ENCODE measurements around the gene HTRA2.

Gene HTRA2

DNA sequence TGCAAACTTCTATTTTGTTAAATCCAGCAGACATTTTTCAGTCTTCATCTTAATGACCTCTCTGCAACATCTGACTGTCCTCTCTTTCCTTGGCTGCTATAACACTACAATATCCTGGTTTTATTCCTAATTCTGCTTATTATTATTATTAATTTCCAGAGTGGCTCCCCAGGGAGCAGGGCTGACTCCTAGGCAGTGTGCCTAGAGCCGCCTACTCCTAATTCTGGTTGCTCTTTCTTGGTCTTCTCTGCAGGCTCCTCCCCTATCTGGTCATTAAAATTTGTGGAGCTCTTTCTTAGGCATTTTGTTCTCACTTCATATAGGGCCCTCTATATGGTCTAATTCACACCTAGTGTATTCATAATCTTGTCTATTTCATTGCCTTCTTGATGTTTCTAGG is 13.2 kb downstream of the HTRA2 start:
- DNase-seq (ENCODE audit: low read depth in 2 of 2), result no peak

- no peak for DNase-seq (ENCODE audit: low read depth in 2 of 2)
These were observed 14.9 kb downstream of the HTRA2 start for GRCh38 chr2:74544634-74545033.

- DNase-seq (ENCODE audit: low read depth in 2 of 2), result no peak
These were observed 16.3 kb downstream of the HTRA2 start for GRCh38 chr2:74546004-74546403.

GRCh38 chr2:74548285-74548899 is 18.7 kb downstream of the HTRA2 start:
- no peak for DNase-seq (ENCODE audit: low read depth in 2 of 2)

DNA sequence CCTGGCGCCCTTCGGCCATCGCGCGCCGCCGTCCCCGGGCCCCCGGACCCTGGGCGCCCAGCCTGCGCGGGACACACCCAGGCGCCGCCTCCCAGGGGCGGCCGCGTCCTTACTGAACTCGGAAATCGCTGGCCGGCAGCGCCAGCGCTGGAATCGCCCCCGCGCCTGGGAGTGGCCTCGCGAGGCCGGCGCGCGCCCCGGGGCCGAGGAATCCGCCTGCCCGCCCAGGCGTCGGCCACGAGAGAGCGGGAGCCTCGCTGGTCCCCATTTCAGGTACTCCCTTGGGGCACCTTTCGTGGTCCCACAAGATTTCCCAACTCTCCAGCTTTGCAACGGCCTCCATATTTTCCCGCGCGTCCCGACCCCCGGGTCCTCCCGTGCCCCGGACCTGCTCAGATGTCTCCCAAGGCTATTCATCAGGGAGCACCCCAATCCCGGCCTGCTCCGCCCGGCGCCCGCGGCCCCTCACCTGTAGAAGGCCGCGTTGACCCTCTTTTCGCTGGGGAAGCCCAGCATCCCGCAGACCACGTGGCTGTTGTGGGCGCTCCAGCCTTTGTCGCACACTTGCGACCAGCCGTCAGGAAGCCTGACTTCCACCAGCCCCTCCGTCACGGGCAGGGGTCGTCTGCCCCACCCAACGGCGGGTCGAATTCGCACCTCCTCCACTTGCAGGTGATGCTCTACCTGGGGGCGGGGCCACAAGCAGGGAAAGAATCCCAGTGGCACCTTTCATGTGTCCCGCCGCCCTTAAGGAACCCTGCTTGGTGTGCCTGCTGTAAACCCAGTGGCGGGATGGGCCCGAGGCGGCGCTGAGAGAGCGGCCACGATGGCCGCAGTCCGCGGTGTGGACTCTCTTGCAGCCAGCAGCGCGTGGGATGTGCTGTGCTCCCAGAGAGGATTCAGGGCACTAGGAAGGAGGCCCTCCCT is 19.4 kb downstream of the HTRA2 start:
- DNase-seq (ENCODE audit: low read depth in 2 of 2), result no peak

DNA sequence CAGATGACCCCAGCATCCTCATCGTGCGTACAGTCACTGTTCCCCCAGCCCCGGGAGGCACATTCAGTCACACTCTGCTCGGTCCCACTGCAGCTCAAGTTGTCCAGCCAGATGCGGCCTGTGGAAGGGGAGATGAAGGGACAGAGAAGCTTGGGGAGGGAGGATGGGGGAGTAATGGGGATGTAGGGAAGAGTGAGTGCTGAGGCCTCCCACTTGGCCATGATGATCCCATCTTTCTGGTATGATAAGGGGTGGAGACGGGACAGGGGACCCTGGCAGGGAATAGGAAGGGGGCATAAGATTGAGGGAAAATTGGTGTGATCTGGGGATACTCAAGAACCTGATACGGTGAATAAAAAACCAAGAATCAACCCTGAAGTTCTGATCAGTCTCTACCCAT is 20.5 kb downstream of the HTRA2 start:
- DNase-seq (ENCODE audit: low read depth in 2 of 2), result no peak

DNA sequence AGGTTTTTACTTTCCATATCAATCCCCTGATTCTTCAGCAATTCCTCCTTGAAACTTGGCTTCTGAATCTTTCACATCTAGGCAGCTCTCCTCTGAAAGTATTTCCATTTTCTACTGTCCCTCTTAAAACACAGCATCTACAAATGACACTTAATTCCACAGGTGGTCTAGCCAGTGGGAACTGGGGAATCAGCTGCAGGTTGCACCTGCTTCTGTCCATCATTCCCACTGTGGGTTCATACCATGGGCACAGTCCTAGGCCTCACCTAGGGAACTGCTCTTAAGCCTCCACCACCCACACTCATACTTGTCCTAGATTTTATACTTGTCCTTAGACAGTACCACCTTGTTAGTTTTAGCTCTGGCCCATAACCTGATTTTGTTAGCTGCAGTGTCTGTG is 21.8 kb downstream of the HTRA2 start:
- no peak for DNase-seq (ENCODE audit: low read depth in 2 of 2)

GRCh38 chr2:74551942-74552913 is 22.5 kb downstream of the HTRA2 start:
- no peak for DNase-seq (ENCODE audit: low read depth in 2 of 2)

GRCh38 chr2:74552914-74553811 is 23.4 kb downstream of the HTRA2 start:
- no peak for DNase-seq (ENCODE audit: low read depth in 2 of 2)

DNA sequence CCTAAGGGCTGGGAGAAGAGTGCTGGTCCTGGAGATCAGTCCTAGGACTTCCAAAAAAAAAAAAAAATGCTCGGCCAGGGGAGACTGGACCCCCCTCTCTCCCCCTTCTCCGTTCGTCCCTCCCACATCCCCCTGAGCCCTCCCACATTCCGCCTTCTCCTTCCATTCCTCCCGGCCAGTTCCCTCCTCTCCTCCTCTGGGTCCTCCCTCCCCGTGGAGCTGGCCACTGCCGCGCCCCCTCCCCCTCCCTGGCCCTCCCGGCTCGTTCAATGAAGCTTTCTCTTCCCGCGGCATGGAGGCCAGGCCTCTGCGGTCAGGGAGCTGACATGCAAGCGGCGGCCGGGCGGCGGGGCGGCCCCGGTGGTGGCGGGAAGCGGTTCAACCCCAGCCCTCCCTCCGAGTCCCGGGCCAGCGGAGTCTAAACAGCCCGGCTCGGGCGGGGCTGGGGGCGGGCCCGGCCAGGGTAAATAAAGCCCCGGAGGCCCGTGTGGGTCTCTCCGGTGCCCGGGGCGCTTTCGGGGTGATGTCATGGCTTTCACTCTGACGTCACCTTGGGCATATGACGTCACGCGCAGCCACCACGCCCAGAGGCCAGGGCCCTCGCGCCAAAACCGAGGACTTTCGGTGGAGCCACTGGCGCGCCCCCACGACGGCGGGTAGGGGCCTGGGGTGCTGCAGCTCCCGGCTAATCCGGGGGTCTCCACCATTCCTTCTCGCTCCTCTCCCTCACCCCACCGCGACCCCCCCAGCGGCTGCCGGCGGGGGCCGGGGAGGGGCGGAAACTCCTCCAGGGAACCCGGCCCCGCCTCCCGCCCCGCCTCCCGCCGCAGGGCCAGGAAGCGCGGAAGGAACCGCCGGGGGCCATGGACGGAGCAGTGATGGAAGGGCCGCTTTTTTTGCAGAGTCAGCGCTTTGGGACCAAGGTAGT is 24.4 kb downstream of the HTRA2 start, which contains the start of the genes DOK1 and LOXL3:
Gene DOK1 (plus strand): TSS at position 829 of the 928 bp plus-strand sequence. CDS start 35 bp downstream, at position 864.
Gene LOXL3 (minus strand): TSS at position 51 of the 928 bp plus-strand sequence. CDS start 1,308 bp downstream, outside the sequence.
- DNase-seq (ENCODE audit: low read depth in 2 of 2), result peak; percentile 73 to 75

DNA sequence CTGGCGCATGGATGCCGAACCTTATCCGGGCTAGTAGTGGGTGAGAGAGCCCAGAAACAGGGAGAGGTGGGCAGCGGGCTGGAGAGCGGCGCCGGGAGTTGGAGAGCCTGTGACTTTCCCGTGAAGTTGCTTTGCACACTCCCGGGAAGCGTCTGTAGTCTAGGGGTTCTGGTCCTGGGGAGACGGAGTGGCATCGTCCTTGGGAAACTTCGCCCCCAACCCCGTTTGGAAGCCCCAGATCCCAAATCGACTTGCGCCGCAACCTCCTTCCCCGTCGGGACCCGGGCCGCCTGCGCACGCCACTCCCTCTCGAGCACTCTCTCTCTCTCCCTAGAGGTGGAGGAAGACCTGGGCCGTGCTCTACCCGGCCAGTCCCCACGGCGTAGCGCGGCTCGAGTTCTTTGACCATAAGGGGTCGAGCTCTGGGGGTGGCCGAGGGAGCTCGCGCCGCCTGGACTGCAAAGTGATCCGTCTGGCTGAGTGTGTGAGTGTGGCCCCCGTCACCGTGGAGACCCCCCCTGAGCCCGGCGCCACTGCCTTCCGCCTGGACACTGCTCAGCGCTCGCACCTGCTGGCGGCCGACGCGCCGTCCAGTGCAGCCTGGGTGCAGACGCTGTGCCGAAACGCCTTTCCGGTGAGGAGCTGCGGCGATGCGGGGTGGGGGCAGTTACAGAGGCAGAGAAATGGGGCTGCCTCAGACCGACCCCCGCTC is 25.2 kb downstream of the HTRA2 start:
- DNase-seq (ENCODE audit: low read depth in 2 of 2), result no peak

DNA sequence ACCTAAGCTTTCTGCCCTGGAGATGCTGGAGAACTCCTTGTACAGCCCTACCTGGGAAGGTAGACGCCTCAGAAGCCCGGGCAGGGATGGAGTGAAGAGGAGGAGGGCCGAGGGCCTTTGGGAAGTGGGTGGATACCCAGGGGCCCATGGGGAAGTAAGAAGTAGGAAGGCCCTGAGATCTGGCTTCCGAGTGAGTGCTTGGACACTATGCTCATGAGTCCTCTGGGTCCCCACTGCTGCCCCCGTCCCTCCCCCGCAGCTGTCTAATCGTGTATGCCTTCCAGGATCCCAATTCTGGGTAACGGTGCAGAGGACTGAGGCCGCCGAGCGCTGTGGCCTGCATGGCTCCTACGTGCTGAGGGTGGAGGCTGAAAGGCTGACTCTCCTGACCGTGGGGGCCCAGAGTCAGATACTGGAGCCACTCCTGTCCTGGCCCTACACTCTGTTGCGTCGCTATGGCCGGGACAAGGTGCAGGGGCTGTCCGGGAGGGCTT is 25.9 kb downstream of the HTRA2 start:
- DNase-seq (ENCODE audit: low read depth in 2 of 2), result no peak

DNA sequence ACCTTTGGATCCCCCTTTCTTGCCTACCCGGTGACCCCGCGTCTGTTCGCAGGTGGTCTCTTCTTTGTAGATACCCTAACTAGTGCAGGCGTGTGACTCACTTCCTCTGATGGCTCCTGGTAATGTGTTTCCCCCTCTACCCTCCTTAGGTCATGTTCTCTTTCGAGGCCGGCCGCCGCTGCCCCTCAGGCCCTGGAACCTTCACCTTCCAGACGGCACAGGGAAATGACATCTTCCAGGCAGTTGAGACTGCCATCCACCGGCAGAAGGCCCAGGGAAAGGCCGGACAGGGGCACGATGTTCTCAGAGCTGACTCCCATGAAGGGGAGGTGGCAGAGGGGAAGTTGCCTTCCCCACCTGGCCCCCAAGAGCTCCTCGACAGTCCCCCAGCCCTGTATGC is 26.4 kb downstream of the HTRA2 start:
- no peak for DNase-seq (ENCODE audit: low read depth in 2 of 2)

DNA sequence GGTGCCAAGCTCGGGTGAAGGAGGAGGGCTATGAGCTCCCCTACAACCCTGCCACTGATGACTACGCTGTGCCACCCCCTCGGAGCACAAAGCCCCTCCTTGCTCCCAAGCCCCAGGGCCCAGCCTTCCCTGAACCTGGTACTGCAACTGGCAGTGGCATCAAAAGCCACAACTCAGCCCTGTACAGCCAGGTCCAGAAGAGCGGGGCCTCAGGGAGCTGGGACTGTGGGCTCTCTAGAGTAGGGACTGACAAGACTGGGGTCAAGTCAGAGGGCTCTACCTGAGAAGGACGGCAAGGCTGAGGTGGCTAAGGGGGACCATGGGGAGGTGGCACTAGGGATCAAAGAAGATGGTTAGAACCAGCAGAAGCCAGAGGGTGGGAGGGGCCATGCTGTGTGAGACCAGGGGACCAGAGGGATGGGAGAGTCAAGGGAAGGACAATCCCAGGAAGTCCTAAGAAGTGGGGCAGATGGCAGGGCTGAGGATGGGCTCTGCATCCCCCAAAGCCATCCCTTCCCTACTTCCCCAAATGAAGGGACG is 27.2 kb downstream of the HTRA2 start:
- DNase-seq (ENCODE audit: low read depth in 2 of 2), result no peak

DNA sequence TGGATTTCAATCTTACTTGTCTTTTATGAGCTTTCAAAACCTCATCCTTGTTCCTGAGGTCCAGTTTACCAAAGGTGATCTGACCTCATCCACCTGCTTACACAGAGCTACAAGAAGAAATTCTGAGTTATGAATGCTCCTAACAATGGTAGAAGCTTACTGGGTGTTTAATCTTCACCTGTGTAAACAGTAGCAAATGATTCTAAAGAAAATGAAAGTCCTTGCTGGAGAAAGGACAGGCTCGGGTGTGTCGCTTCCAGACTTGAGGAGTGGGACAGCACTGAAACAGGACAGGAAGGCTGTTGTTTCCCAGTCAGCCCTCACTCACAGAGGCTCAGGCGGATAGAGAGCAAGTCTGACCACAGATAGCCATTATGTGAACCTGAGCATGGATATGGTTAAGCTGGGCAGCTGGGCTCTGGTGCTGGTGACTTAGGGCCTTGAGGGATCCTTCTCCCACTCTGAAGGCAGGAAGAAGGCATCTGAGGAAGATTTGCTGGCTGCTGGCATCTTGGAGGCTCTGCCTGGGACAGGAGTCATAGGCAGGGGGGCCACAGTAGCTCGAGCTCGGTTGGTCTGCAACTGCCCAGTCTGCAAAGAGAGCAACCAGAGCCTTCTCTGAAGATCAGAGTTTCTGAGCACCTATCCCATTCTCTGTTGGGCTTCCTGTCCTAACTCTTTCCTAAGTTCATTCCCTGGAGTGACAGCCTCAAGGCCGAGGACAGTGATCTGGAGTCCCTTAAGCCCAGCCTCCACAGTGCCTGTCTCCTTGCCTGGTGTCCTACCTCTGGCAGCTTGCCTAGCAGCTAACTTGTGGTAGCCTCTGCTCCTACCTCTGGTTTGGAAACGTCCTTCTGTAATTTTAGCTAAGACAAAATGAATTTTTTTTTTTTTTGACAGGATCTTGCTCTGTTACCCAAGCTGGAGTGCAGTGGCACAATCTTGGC is 28.8 kb downstream of the HTRA2 start:
- no peak for DNase-seq (ENCODE audit: low read depth in 2 of 2)

- no peak for DNase-seq (ENCODE audit: low read depth in 2 of 2)
These were observed 30.2 kb downstream of the HTRA2 start for GRCh38 chr2:74559912-74560311.

GRCh38 chr2:74560591-74560990 is 30.9 kb downstream of the HTRA2 start:
- no peak for DNase-seq (ENCODE audit: low read depth in 2 of 2)
